Liver (tissue), 9 donors: Measurements from ENCODE around the gene CD209. TPM values are rescaled to one million over a fixed set of nuclear protein-coding genes. Genes with fewer than 3 reads are reported as not detected.

Experiments
- DNase-seq: peaks from one replicate; pipeline ENCODE4 v3.0.0-alpha.2; 2017; ENCODE audit warnings: low spot score
- H3K27ac ChIP-seq, 2 donors: one replicate each; pipeline ENCODE4 v1.7.0; 2013; ENCODE audit warnings: inconsistent platforms in 2 of 2, low read length in 2 of 2, control low read depth in 1 of 2, low read depth in 1 of 2, mild to moderate bottlenecking in 1 of 2
- H3K27me3 ChIP-seq, 4 donors: one replicate each; pipeline versions ENCODE4 v1.6.1 to v1.7.0; 2013; ENCODE audit warnings: low read length in 3 of 4, inconsistent platforms in 1 of 4, mild to moderate bottlenecking in 1 of 4, moderate library complexity in 1 of 4; ENCODE audit not compliant: control insufficient read depth in 4 of 4, insufficient read depth in 4 of 4
- H3K36me3 ChIP-seq, 4 donors: one replicate each; pipeline versions ENCODE4 v1.6.1 to v1.7.0; 2013; ENCODE audit warnings: low read length in 3 of 4, mild to moderate bottlenecking in 3 of 4, low read depth in 1 of 4, moderate library complexity in 1 of 4; ENCODE audit not compliant: control insufficient read depth in 4 of 4, insufficient read depth in 3 of 4
- H3K4me1 ChIP-seq, 4 donors: one replicate each; pipeline versions ENCODE4 v1.6.1 to v1.7.0; 2013; ENCODE audit warnings: low read length in 3 of 4, mild to moderate bottlenecking in 3 of 4, moderate library complexity in 1 of 4; ENCODE audit not compliant: control insufficient read depth in 4 of 4, insufficient read depth in 4 of 4
- H3K4me3 ChIP-seq, 3 donors: one replicate each; pipeline versions ENCODE4 v1.6.1 to v1.7.0; 2013; ENCODE audit warnings: low read length in 3 of 3, control low read depth in 1 of 3, low read depth in 1 of 3, mild to moderate bottlenecking in 1 of 3
- H3K9ac ChIP-seq, 2 donors: one replicate each; pipeline ENCODE4 v1.7.0; 2013; ENCODE audit warnings: low read length in 2 of 2, mild to moderate bottlenecking in 2 of 2, moderate library complexity in 2 of 2, control low read depth in 1 of 2, low read depth in 1 of 2
- H3K9me3 ChIP-seq, 4 donors: one replicate each; pipeline versions ENCODE4 v1.6.1 to v1.7.0; 2013; ENCODE audit warnings: low read length in 3 of 4; ENCODE audit not compliant: control insufficient read depth in 4 of 4
- EGR1 ChIP-seq, 2 donors: IDR thresholded peaks; 2 replicates each; pipeline ENCODE4 v1.6.1; 2016 to 2018; ENCODE audit warnings: antibody characterized with exemption in 2 of 2, low read depth in 2 of 2
- FOXA1 ChIP-seq: IDR thresholded peaks from 2 replicates; pipeline ENCODE4 v1.6.1; 2016; ENCODE audit warnings: antibody characterized with exemption
- FOXA2 ChIP-seq: IDR thresholded peaks from 2 replicates; pipeline ENCODE4 v1.6.1; 2016; ENCODE audit warnings: antibody characterized with exemption
- HNF4A ChIP-seq, 2 donors: conservative IDR thresholded peaks; 2 replicates each; pipeline ENCODE4 v1.6.1; 2016; ENCODE audit warnings: antibody characterized with exemption in 2 of 2, mild to moderate bottlenecking in 2 of 2
- HNF4G ChIP-seq: IDR thresholded peaks from 2 replicates; pipeline ENCODE4 v1.6.1; 2016; ENCODE audit warnings: antibody characterized with exemption
- JUND ChIP-seq, 2 donors: IDR thresholded peaks; 2 replicates each; pipeline ENCODE4 v1.6.1; 2016; ENCODE audit warnings: antibody characterized with exemption in 2 of 2
- NR2F2 ChIP-seq: IDR thresholded peaks from 2 replicates; pipeline ENCODE4 v1.6.1; 2016; ENCODE audit warnings: antibody characterized with exemption
- RAD21 ChIP-seq, 2 donors: IDR thresholded peaks; 2 replicates each; pipeline ENCODE4 v1.6.1; 2016; ENCODE audit warnings: antibody characterized with exemption in 2 of 2, mild to moderate bottlenecking in 2 of 2
- REST ChIP-seq: IDR thresholded peaks from 2 replicates; pipeline ENCODE4 v1.6.1; 2016; ENCODE audit warnings: antibody characterized with exemption, mild to moderate bottlenecking
- RXRA ChIP-seq, 2 donors: IDR thresholded peaks; 2 replicates each; pipeline ENCODE4 v1.6.1; 2017 to 2018; ENCODE audit warnings: antibody characterized with exemption in 2 of 2, mild to moderate bottlenecking in 1 of 2
- SP1 ChIP-seq: IDR thresholded peaks from 2 replicates; pipeline ENCODE4 v1.6.1; 2018; ENCODE audit warnings: antibody characterized with exemption, mild to moderate bottlenecking
- TAF1 ChIP-seq: conservative IDR thresholded peaks from 2 replicates; pipeline ENCODE4 v1.6.1; 2016; ENCODE audit warnings: antibody characterized with exemption, mild to moderate bottlenecking
- YY1 ChIP-seq: IDR thresholded peaks from 2 replicates; pipeline ENCODE4 v1.6.1; 2016; ENCODE audit warnings: antibody characterized with exemption, mild to moderate bottlenecking
- WGBS: extraction: QIAGEN DNeasy Blood & Tissue Kit; methylation state at CpG from one replicate; pipeline ENCODE4 v1.1.7; 2013; 5-methylcytosine and 5-hydroxymethylcytosine counted together
- polyA plus RNA-seq, 2 donors: library from polyadenylated mRNA; stranded (reverse) in 1 of 2; unstranded in 1 of 2; fragments of 200-250 nt in 1 of 2; fragments of >200 nt in 1 of 2; fragmentation: Nextera tagmentation in 1 of 2; extraction: Ambion mirVana in 1 of 2; gene quantifications; one replicate each; pipeline versions ENCODE4 v1.2.1 to v1.2.3, GENCODE V29; 2013 to 2015
- total RNA-seq, 2 donors: library from RNA; depleted of rRNA; stranded (reverse); fragments of >200 nt; gene quantifications; one replicate each; pipeline ENCODE4 v1.2.3, GENCODE V29; 2014
- TF ChIP-seq, protein P1 (sequence below): IDR thresholded peaks from 2 replicates; pipeline ENCODE4 v1.6.1; 2016; ENCODE audit warnings: antibody characterized with exemption
- TF ChIP-seq, protein P2 (sequence below): fragments of 150-350 bp; IDR thresholded peaks from 2 replicates; pipeline ENCODE4 v1.5.1; 2017; ENCODE audit warnings: improper control_type of control experiment, low read depth, low read length; ENCODE audit not compliant: missing input control
- donor health status: healthy.
- donor health status: healthy.
- donor health status: healthy.
- donor health status: healthy.
- donor health status: healthy.

Gene CD209
- total and polyA plus RNA-seq, 4 donors, result 0.44 to 3.5 (median 1.8) TPM

- no peak for TF ChIP-seq RXRA (IDR thresholded peaks at IDR 0.05)
- TF ChIP-seq, protein P1, sequence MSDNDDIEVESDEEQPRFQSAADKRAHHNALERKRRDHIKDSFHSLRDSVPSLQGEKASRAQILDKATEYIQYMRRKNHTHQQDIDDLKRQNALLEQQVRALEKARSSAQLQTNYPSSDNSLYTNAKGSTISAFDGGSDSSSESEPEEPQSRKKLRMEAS, result no peak
- TF ChIP-seq, protein P2, sequence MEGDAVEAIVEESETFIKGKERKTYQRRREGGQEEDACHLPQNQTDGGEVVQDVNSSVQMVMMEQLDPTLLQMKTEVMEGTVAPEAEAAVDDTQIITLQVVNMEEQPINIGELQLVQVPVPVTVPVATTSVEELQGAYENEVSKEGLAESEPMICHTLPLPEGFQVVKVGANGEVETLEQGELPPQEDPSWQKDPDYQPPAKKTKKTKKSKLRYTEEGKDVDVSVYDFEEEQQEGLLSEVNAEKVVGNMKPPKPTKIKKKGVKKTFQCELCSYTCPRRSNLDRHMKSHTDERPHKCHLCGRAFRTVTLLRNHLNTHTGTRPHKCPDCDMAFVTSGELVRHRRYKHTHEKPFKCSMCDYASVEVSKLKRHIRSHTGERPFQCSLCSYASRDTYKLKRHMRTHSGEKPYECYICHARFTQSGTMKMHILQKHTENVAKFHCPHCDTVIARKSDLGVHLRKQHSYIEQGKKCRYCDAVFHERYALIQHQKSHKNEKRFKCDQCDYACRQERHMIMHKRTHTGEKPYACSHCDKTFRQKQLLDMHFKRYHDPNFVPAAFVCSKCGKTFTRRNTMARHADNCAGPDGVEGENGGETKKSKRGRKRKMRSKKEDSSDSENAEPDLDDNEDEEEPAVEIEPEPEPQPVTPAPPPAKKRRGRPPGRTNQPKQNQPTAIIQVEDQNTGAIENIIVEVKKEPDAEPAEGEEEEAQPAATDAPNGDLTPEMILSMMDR, result no peak
- no peaks in the 10 kb centered on the region for H3K4me1 ChIP-seq
- no peak overlapping the region for H3K4me3 ChIP-seq
- DNase-seq, result no peak
- H3K27me3 ChIP-seq, result peaks cover 0 to 4% (median 0%) of the 10 kb centered on the region in 4 donors
- WGBS, result 34% methylated on average over 11 of the region's 11 CpGs
- H3K27ac ChIP-seq, result no peak overlapping the region
- H3K36me3 ChIP-seq, result no peaks in the 10 kb centered on the region
- H3K9me3 ChIP-seq, result no peaks in the 10 kb centered on the region
- no peak overlapping the region for H3K9ac ChIP-seq
Observed at GRCh38 chr19:7698583-7698982, 48.8 kb downstream of the CD209 start.

DNA sequence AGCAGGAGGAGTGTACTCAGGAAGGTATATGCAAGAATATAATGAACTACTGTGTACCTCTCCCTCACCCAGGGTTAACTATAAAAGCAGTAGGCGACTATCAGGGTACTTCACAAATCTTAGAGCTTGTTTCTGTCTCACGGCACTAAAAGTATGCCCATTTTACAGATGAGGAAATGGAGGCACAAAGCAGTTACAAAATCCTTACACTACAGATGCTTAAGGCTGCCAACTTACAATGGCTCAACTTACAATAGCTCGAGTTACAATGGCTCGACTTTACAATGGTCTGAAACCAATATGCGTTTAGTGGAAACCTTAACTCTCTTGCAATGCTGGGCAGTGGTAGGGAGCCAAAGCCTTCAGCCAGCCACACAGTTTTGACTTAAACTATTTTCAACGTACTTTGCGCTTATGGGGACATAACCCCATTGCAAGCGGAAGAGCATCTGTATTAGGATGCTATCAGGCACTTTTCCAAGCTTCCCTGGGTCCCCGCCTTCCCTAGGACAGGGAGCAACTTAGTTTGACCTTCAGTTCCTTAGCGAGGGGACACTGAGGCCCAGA is 49.5 kb downstream of the CD209 start:
- Histone ChIP-seq H3K4me3 (no peak overlapping the region), H3K27ac (no peak overlapping the region), H3K36me3 (no peaks in the 10 kb centered on the region), H3K4me1 (no peaks in the 10 kb centered on the region), H3K27me3 (peaks cover 0 to 4% (median 0%) of the 10 kb centered on the region in 4 donors), H3K9me3 (no peaks in the 10 kb centered on the region), H3K9ac (no peak overlapping the region)
- no peak for DNase-seq
- WGBS, result 80% methylated on average over 10 of the region's 10 CpGs
- no peak for TF ChIP-seq EGR1 (IDR thresholded peaks at IDR 0.05; ENCODE audit: low read depth in 2 of 2)
- no peak for TF ChIP-seq FOXA2

DNA sequence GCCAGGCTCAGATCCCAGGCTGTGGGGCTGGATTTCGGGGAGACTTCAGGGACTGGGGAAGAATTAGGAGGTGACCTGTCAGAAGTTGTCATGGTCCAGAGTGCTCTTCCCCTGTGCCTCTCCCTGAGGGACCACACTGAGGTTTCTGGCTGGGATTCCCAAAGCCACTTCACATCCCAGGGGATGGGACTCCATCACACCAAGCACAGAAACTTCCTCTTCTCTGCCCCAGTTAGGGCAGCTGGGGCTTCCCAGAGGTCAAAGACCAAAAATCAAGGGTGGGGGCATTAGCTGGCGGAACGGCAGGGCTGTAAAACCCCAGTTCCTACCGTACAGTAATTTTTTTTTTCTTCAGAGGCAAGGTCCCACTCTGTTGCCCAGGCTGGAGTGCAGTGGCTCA is 52.8 kb downstream of the CD209 start:
- Histone ChIP-seq H3K9ac (no peak overlapping the region), H3K36me3 (no peaks in the 10 kb centered on the region), H3K4me3 (no peak overlapping the region), H3K27me3 (peaks cover 0 to 4% (median 0%) of the 10 kb centered on the region in 4 donors), H3K9me3 (no peaks in the 10 kb centered on the region), H3K4me1 (no peaks in the 10 kb centered on the region), H3K27ac (no peak overlapping the region)
- 39% methylated on average over 4 of the region's 4 CpGs for WGBS
- TF ChIP-seq HNF4A (conservative IDR thresholded peaks at IDR 0.05) (no peak), FOXA1 (no peak), NR2F2 (no peak), RAD21 (IDR thresholded peaks at IDR 0.05) (no peak), SP1 (no peak), JUND (IDR thresholded peaks at IDR 0.05) (no peak), HNF4G (no peak), YY1 (no peak), RXRA (IDR thresholded peaks at IDR 0.05) (no peak), TAF1 (no peak), EGR1 (IDR thresholded peaks at IDR 0.05; ENCODE audit: low read depth in 2 of 2) (no peak), REST (no peak)
- TF ChIP-seq, protein P2, result no peak
- TF ChIP-seq, protein P1, result no peak
- no peak for DNase-seq
